A673 (cell line): ENCODE data around the gene MTREX. TPM values are rescaled to one million over a fixed set of nuclear protein-coding genes. Genes with fewer than 3 reads are reported as not detected.

Experiments used
- BruUV-seq: library from RNA; stranded (reverse); fragments of 400-500 nt; replicated peaks from 2 replicates; lab custom pipeline; 2021; lab: Mats Ljungman, UMichigan
- CTCF ChIA-PET: fragments of 300-600 bp; sonication (Branson Sonifier 250); formaldehyde crosslinking; loops from one replicate; lab custom pipeline; 2022; ENCODE audit warnings: antibody characterized with exemption; lab: Charles Lee
- POLR2A ChIA-PET: fragments of 300-600 bp; sonication (Branson Sonifier 250); formaldehyde crosslinking; loops from one replicate; lab custom pipeline; 2022; ENCODE audit warnings: antibody characterized with exemption; ENCODE audit not compliant: low non-redundant PET; lab: Charles Lee
- DNase-seq: peaks from one replicate; pipeline ENCODE4 v3.0.0-alpha.2; 2015; ENCODE audit warnings: low spot score
- H3K27ac ChIP-seq: fragments of 200-600 bp; sonication (generic); 2 replicates; pipeline ENCODE4 v1.5.1; 2016; ENCODE audit warnings: mixed run types, low read depth, mild to moderate bottlenecking, mixed read lengths, antibody characterized with exemption, low read length; ENCODE audit not compliant: poor library complexity, severe bottlenecking
- H3K27me3 ChIP-seq: fragments of 200-600 bp; sonication (generic); replicated peaks from 2 replicates; pipeline ENCODE4 v1.6.1; 2017; ENCODE audit warnings: mixed run types, low read depth, mild to moderate bottlenecking, mixed read lengths, antibody characterized with exemption, low read length; ENCODE audit not compliant: insufficient read depth, poor library complexity
- H3K36me3 ChIP-seq: fragments of 200-600 bp; sonication (generic); 2 replicates; pipeline ENCODE4 v1.6.1; 2016; ENCODE audit warnings: mixed run types, mild to moderate bottlenecking, mixed read lengths, antibody characterized with exemption, low read length; ENCODE audit not compliant: insufficient read depth, poor library complexity, severe bottlenecking
- H3K4me1 ChIP-seq: fragments of 200-600 bp; sonication (generic); 2 replicates; pipeline ENCODE4 v1.6.1; 2017; ENCODE audit warnings: mixed run types, mild to moderate bottlenecking, mixed read lengths, antibody characterized with exemption, low read length; ENCODE audit not compliant: insufficient read depth, poor library complexity, severe bottlenecking
- H3K4me3 ChIP-seq: fragments of 200-600 bp; sonication (generic); 2 replicates; pipeline ENCODE4 v1.5.1; 2016; ENCODE audit warnings: low read depth, mixed run types, mild to moderate bottlenecking, mixed read lengths, low read length; ENCODE audit not compliant: poor library complexity, severe bottlenecking
- H3K9me3 ChIP-seq: fragments of 200-600 bp; sonication (generic); 2 replicates; pipeline ENCODE4 v1.6.1; 2016; ENCODE audit warnings: mixed run types, low read depth, mild to moderate bottlenecking, mixed read lengths, antibody characterized with exemption, low read length; ENCODE audit not compliant: poor library complexity, severe bottlenecking
- EZH2 ChIP-seq: fragments of 200-600 bp; sonication (generic); IDR thresholded peaks from 2 replicates; pipeline ENCODE4 v1.6.1; 2017; ENCODE audit warnings: borderline replicate concordance, low read depth, mild to moderate bottlenecking, mixed read lengths, antibody characterized with exemption, low read length; ENCODE audit not compliant: poor library complexity, severe bottlenecking
- intact Hi-C: fragments of 100-400 bp; cut with micrococcal nuclease; formaldehyde crosslinking; loops from one replicate; pipeline ENCODE4 v1.10.0; 2022; ENCODE audit not compliant: unreplicated experiment
- total RNA-seq: library from RNA; stranded (reverse); gene quantifications from 2 replicates; pipeline ENCODE4 v1.2.3, GENCODE V29; 2021
- TF ChIP-seq, protein P1 (sequence below): fragments of 300-800, 200-600 bp; sonication (generic); conservative IDR thresholded peaks from 2 replicates; pipeline ENCODE4 v1.5.1; 2017; ENCODE audit warnings: low read depth, mild to moderate bottlenecking, antibody characterized with exemption, low read length, moderate library complexity, mixed read lengths

MTREX gene
- total RNA-seq, 1 experiment from 2014 or later: 135 TPM

DNA sequence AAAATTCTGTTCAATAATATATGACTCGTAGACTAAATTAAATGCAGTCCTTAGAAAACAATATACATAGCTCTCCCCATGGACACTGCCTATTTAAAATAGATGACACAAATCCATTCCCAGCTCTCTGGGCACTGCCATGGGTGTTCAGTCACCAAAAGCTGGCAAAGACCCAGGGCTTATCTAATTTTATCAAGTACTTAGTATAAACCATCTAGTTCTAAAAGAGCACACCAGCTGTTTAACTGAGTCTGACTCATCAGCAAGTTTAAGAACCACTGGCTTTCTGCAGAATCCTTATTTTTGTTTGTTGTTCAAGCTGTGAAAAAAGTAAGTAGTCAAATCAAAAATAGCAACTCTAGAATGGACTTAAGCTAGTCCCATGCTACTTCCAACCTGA, 119.4 kb downstream of the MTREX start:
- no peaks in the 10 kb centered on the region for H3K27me3 ChIP-seq
- no peak overlapping the region for H3K27ac ChIP-seq
- intact Hi-C loops: no loop called here
- TF ChIP-seq, protein P1, sequence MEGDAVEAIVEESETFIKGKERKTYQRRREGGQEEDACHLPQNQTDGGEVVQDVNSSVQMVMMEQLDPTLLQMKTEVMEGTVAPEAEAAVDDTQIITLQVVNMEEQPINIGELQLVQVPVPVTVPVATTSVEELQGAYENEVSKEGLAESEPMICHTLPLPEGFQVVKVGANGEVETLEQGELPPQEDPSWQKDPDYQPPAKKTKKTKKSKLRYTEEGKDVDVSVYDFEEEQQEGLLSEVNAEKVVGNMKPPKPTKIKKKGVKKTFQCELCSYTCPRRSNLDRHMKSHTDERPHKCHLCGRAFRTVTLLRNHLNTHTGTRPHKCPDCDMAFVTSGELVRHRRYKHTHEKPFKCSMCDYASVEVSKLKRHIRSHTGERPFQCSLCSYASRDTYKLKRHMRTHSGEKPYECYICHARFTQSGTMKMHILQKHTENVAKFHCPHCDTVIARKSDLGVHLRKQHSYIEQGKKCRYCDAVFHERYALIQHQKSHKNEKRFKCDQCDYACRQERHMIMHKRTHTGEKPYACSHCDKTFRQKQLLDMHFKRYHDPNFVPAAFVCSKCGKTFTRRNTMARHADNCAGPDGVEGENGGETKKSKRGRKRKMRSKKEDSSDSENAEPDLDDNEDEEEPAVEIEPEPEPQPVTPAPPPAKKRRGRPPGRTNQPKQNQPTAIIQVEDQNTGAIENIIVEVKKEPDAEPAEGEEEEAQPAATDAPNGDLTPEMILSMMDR: no peak
- TF ChIP-seq EZH2: no peak
- ChIA-PET POLR2A (interaction anchor here (0.6 kb wide), 1 partner anchor 12 kb away, joined by 3 read pairs; no protein-coding TSS in a partner anchor), CTCF (interaction anchor here (0.6 kb wide), 1 partner anchor 509 kb away, joined by 5 read pairs; no protein-coding TSS in a partner anchor)
- H3K36me3 ChIP-seq: peaks cover 39% of the 10 kb centered on the region
- peak; percentile 88 for DNase-seq
- no peak overlapping the region for H3K4me3 ChIP-seq
- peaks cover 4% of the 10 kb centered on the region for H3K4me1 ChIP-seq
- BruUV-seq: no TSS peak
- H3K9me3 ChIP-seq: peaks cover 7% of the 10 kb centered on the region

DNA sequence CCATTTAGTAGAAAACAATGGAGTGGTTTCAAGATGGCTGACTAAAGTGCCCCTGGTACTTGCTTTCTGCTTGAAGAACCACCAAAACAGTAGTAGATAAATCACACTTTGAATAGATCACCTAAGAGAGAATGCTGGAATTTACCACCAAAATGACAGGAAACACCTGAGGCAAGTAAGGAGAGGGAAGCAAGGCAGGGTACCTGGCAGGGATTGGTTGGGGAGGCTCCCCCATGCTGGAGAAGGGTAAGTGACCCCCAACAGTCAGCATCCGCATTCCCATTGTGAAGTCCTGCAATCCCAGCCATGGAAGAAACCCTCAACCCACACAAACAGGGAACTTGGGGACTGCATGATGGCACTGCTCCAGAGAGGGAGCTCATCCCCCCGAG, 121.4 kb downstream of the MTREX start:
- BruUV-seq: no TSS peak
- POLR2A ChIA-PET: no interaction called here
- TF ChIP-seq, protein P1: no peak
- no peak for TF ChIP-seq EZH2
- no peak for DNase-seq
- Histone ChIP-seq H3K9me3 (peaks cover 13% of the 10 kb centered on the region), H3K4me3 (no peak overlapping the region), H3K36me3 (peaks cover 32% of the 10 kb centered on the region), H3K27me3 (no peaks in the 10 kb centered on the region), H3K27ac (no peak overlapping the region), H3K4me1 (peaks cover 4% of the 10 kb centered on the region)
- CTCF ChIA-PET: no interaction called here
- intact Hi-C loops: no loop called here

DNA sequence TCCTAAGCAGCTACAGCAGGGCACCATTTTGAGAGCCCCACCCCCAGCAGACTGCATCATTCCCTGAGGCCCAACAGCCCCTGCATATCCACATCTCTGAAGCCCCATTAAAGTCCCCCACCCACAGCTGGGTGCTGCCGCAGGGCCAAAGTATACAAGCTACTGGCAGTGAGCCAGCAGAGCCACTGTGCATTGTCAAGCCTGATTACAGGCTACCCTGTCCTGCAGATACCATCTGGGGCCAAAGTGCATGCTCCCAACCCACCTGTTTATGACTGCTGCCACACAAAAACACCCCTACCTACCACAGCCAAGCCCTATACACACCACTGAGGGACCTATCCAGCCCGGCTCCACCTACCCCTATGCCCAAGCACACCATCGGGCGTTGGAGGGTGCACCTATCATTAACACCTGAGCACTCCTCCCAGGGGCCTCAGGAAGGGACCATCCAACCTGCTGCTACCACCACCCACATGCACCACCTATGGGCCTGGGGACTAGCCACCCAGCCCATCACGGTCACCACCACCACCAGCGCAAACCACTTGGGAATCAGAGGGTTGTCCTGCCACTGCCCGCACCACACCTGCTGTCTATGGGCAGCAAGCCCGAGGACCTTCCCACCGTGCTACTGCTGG, 121.9 kb downstream of the MTREX start:
- Histone ChIP-seq H3K4me1 (peaks cover 4% of the 10 kb centered on the region), H3K4me3 (no peak overlapping the region), H3K27ac (no peak overlapping the region), H3K27me3 (no peaks in the 10 kb centered on the region), H3K36me3 (peaks cover 27% of the 10 kb centered on the region), H3K9me3 (peaks cover 13% of the 10 kb centered on the region)
- CTCF ChIA-PET: no interaction called here
- TF ChIP-seq, protein P1: no peak
- no peak for TF ChIP-seq EZH2
- BruUV-seq: no TSS peak
- intact Hi-C loops: no loop called here
- DNase-seq: no peak
- POLR2A ChIA-PET: no interaction called here
